Bone marrow (tissue), 2 donors: Measurements from ENCODE around the gene PEG3.

Source experiments
- DNase-seq, 2 donors: peaks; one replicate each; lab custom pipeline; 2025; lab: John Stamatoyannopoulos, UW

Gene PEG3

DNA sequence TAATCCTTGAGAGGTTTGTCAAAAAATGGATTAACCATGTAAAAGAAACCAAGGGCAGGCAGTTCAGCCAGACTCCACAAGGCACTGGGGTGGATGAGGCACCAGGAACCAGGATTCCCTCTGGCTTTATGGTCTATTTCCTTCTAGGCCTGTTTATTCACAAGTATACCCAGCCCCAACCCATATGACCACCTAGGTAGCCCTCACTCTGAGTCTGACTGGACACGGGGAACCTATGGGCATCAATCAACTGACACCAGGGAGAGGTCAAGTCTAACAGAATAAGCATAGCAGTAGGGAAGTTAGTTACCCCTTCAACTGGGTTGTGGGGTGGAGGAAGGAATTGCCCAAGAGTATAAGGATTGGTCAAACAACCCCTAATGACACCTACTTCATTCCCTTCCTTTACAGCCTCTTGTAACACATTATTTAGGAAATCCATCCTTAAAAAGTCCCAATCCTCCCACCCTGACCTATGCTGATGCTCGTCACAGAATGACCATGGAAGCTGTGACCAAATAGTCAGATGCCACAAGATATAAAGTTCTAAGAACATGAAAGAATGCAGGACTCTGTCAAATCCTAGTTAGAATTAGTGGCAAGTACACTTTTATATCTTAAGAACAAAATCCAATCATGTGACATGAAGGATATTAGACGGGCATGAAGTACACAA is 31.7 kb downstream of the PEG3 start:
- no peak for DNase-seq

DNA sequence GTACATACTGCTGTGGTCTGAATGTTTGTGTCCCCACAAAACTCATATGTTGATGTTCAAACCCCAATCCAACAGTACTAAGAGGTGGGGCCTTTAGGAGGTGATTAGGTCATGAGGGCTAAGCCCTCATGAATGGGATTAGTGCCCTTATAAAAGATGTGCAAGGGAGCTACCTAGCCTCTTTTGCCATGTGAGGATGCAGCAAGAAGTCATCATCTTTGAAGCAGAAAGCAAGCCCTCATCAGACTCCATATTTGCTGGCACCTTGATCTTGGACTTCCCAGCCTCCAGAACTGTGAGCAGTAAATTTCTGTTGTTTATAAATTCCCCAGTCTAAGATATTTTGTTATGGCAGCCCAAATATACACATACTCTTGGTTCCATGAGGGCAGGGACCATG is 33.9 kb downstream of the PEG3 start:
- no peak for DNase-seq
